GM10847 (cell line): Measurements from ENCODE around the gene RAB27B.

Experiments
- POLR2A ChIP-seq: IDR thresholded peaks from 2 replicates; pipeline ENCODE4 v1.6.1; 2011; ENCODE audit not compliant: insufficient read length; ENCODE audit errors: extremely low read depth

RAB27B gene

GRCh38 chr18:54878159-54878622 lies 49.9 kb downstream of the RAB27B start:
- no peak for TF ChIP-seq POLR2A

- TF ChIP-seq POLR2A: no peak
Measured at GRCh38 chr18:54878659-54879358, 50.5 kb downstream of the RAB27B start.

GRCh38 chr18:54879691-54880090 lies 51.4 kb downstream of the RAB27B start:
- TF ChIP-seq POLR2A: no peak

- TF ChIP-seq POLR2A: no peak
Measured at GRCh38 chr18:54880395-54881105, 52.3 kb downstream of the RAB27B start.

GRCh38 chr18:54881229-54881768 lies 53.0 kb downstream of the RAB27B start:
- no peak for TF ChIP-seq POLR2A

- TF ChIP-seq POLR2A: no peak
Measured at GRCh38 chr18:54882318-54882717, 54.0 kb downstream of the RAB27B start.

- TF ChIP-seq POLR2A: no peak
Measured at GRCh38 chr18:54883816-54884604, 55.7 kb downstream of the RAB27B start.

- no peak for TF ChIP-seq POLR2A
Measured at GRCh38 chr18:54888378-54888777, 60.1 kb downstream of the RAB27B start.

- TF ChIP-seq POLR2A: no peak
Measured at GRCh38 chr18:54888933-54889332, 60.7 kb downstream of the RAB27B start.

GRCh38 chr18:54899500-54899899 lies 71.2 kb downstream of the RAB27B start:
- no peak for TF ChIP-seq POLR2A

- no peak for TF ChIP-seq POLR2A
Measured at GRCh38 chr18:54900290-54900689, 72.0 kb downstream of the RAB27B start.

GRCh38 chr18:54904581-54904980 lies 76.3 kb downstream of the RAB27B start:
- TF ChIP-seq POLR2A: no peak

GRCh38 chr18:54905629-54906028 lies 77.4 kb downstream of the RAB27B start:
- TF ChIP-seq POLR2A: no peak

GRCh38 chr18:54906331-54907185 lies 78.3 kb downstream of the RAB27B start:
- TF ChIP-seq POLR2A: no peak

- no peak for TF ChIP-seq POLR2A
Measured at GRCh38 chr18:54909538-54909937, 81.3 kb downstream of the RAB27B start.
